GM18499 (cell line): ENCODE data around the gene ZDHHC7.
"Not testable (repeated sequence)": the region's sequence is repeated elsewhere in the genome, so short reads cannot be mapped to it uniquely, and the experiment has no call there.

Experiments used
- ATAC-seq: cut with Tn5 transposase; IDR thresholded peaks from one replicate; pipeline ENCODE4 v1.9.1; 2021; ENCODE audit warnings: moderate number of reproducible peaks; ENCODE audit not compliant: insufficient read depth, unreplicated experiment

Gene ZDHHC7

DNA sequence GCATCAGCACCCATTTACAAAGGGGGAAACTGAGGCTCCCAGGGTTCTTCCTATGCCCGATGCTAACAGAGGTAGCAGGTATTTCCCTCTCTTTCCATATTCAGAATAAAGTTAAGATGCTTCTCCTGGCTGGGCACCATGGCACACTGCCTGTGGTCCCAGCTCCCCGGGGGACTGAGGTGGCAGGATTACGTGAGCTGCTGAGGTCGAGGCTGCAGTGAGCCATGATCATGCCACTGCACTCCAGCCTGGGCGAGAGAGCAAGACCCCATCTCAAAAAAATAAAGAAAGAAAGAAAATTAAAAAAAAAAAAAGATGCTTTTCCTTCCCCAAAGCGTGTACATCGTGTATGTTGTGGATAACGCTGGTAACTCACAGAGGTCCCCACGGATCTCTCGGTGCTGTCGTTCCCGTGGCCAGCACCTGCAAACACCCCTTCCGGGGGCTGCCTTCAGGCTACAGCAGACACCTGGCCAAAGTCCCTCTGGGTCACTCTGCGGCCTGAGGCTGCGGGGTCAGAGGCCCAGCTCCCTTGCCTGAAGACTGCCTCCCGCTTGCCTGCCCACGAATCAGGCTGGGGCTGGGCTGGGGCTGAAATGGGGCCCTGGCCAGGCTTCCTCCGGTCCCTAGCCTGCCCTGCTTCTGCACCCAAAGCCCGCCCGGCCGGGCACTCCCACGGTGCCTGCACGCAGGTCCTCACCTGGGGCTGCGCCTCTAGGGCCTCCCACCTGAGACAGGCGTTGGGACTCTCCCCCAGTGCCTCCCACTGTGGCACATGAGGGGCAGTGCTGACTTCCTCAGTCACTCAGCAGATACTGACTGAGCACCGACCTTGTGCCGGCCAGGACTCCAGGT is 63.1 kb downstream of the ZDHHC7 start:
- ATAC-seq, result no peak

DNA sequence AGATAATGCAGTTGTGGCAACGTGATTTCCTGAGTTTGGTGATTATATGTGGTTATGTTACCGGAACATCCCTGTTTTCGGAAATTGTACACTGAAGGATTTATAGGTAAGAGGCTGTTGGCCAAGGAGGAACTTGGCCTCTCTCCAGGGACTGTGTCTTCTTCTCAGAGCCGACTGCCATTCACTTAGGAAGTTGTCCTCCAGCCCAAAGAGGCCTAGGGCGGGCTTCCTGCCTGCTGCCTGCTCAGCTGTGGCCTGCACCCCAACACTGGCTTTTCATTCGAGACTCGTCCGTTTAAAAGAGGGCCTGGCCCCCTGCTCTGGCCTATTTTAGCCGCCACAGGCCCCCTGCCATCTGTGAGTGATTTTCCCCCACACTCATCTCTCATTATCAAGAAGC is 64.3 kb downstream of the ZDHHC7 start:
- no peak for ATAC-seq

DNA sequence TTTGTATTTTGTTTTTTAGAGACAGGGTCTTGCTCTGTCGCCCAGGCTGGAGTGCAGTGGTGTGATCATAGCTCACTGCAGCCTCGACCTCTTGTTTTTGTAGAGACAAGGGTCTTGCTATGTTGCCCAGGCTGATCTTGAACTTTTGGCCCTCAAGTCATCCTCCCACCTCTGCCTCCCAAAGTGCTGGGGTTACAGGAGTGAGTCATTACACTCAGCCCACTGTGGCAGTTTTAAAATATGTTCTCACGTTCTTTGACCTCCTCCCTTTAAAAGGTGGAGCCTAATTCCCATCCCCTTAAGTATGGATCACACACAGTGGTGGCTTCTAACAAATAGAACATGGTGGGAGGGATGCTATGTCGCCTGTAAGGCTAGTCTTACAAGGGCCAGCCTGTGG is 67.7 kb downstream of the ZDHHC7 start:
- ATAC-seq, result no peak

DNA sequence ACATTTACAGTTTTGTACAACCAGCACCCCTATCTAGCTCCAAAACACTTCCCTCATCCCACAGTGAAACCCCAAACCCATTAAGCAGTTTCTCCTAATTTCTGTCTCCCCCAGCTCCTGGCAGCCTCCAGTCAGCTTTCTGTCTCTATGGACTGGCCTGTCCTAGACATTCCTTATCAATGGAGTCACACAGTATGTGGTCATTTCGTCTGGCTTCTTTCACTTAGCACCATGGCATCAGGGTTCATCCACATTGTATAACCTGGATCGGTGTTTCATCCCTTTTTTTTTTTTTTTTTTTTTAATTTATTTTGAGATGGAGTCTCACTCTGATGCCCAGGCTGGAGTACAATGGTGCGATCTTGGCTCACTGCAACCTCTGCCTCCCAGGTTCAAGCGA is 68.5 kb downstream of the ZDHHC7 start:
- ATAC-seq, result no peak

DNA sequence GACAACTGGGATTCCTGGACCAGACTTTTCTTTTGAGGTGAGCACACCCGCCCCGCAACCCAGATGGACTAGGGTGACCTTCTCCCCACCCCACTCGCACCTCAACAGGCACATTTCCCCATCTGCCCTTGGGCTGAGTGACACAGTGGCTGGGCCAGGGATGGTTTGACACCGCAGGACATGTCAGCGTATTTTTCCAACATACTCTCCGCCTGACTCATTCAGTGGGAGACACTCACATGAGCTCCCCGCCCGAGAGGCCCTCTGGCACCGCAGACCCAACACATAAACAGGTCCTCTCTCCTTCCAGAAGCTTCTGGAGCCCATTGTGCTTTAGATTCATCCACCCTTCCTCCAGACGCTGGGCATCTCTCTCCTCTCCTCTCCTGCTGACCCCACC is 69.4 kb downstream of the ZDHHC7 start:
- no peak for ATAC-seq

DNA sequence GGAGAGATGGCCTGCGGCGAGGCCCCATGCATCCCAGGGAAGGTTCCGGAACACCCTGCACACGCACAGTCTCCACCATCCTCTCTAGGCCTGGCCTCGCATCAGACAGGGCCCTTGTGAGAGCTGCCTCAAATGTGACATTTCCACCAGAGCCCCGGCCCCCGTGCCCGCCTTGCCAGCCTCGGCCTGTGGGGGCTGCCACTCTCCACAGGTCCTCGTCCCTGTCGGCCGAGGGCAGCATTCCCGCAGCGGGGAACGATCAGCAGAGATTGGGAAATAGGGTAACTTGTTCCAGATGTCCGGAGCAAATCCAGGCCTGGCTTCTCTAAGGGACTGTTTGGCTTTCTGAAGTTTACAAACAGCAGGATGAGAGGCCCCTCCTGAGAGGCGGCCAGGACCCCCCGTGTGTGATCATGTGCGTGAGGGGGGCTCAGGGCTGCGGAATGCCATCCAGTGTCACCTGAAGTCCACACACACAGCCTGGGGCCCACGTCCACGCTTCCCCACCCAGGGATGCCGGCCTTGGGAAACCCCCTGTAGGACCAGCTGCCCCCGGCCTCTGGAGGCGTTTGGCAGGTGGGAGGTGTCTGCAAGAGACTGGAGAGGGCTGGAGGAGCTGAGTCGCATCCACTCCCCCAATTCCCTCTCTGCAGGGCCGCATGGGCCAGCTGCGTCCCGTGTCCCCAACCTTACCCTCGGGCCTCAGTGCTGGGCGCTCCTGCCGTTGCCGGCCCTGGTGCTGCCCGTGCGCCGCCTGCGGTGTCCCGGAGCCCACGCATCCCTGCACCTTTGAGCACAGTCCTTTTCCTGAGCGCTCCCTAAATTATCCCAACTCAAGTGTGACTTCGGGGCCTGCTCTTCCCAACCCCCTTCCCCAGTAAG is 70.4 kb downstream of the ZDHHC7 start:
- no peak for ATAC-seq

DNA sequence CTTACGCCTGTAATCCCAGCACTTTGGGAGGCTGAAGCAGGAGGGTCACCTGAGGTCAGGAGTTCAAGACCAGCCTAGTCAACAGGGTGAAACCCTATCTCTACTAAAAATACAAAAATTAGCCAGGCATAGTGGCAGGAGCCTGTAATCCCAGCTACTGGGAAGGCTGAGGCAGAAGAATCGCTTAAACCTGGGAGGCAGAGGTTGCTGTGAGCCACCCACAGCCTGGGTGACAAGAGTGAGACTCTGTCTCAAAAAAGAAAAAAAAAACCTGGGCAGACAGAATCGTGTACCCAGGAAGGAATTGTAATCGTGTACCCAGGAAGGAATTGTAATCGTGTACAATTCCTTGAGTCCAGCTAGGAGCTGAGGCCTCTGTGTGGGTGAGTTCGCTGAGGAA is 72.7 kb downstream of the ZDHHC7 start:
- not testable (repeated sequence) for ATAC-seq

DNA sequence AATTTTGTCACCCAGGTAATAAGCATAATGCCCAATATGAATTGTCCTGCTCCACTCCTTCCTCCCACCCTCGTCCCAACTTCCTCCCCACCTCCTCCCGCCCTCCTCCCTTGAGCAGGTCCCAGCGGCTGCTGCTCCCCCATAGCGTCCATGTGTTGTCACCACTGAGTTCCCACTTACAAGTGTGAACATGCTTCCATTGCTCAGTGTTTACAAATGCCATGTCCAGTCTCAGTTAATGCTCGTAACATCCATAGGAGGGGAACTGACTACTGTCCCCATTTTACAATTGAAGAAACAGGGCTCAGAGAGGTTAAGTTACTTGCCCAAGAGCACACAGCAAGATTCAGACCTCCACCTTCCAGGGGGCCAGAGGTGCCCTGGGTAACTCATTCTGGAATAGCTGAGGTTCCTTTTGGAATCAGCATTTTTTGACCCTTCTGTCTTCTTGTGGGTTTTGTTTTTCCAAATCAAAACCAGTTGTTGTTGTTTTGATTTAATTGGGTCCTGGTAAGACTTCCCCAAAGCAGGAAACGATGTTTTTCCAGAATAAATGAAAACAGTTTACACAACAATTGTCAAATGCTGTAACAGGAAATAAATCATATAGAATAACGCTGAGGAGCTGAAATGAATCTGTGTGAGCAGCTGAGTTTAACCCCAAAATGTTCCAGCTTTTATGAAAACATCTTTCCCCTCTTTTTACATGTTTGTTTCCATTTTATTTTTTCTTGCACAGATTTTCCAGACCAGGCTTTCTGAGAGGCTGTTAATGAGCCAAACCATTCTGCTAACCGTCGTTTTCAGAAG is 73.9 kb downstream of the ZDHHC7 start:
- no peak for ATAC-seq

DNA sequence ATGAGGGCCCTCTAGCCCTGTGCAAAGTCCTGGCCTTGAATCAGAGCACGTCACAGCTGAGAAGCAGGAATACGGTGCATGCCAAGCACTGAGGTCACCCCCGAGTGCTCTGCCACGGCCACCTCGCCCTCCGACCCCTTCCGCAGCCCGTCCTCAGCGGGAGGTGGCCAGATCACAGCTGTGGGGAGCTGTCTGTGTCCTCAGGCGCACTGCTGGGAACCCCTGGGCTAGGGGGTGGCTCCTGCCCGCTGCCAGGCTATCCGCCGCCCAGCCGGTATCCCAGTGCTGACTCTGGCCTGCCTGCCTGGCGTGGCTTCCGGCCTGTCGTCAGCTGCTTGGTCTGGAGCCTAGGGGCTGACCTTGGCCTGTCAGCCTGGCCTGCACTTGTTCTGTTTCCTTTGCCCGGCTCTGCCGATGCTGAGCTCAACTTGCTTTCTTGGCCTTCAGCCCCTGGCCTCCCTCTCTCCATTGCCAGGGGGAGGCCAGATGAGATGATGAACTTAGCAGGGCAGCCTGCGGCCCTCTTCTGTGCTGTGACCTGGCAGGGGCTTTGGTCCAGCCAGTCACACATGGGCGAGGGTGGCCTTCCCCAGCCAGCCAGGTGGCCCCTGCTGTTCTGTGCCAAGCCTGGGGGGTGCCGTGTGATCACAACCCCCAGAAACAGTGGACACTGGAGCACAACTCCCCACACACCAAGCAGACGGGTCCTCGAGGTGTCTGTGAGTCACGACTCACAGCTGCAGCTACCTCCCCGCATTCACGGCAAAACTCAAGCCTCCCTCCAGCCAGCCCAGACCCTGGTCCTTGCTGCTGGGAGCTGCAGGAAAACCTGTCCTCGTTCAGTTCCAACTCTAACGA is 77.3 kb downstream of the ZDHHC7 start:
- ATAC-seq, result no peak

DNA sequence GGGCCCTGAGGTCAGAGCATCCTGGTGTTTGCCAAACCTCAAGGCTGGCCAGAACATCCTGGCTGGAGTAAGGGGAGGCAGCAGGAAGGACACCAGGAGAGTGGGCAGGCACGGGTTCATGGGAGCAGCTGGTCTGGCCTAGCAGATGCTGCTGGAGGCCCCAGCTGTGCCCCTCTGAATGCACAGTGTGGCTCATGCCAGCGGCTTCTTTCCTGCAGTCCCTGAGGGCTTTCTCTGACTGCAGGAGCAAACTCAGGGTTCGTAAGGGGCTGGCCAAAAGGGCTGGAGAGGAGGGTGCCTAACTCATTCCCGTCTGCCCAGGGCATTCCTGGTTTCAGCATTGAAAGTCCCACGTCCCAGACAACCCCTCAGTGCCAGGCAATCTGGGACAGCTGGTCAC is 78.7 kb downstream of the ZDHHC7 start:
- ATAC-seq, result no peak

DNA sequence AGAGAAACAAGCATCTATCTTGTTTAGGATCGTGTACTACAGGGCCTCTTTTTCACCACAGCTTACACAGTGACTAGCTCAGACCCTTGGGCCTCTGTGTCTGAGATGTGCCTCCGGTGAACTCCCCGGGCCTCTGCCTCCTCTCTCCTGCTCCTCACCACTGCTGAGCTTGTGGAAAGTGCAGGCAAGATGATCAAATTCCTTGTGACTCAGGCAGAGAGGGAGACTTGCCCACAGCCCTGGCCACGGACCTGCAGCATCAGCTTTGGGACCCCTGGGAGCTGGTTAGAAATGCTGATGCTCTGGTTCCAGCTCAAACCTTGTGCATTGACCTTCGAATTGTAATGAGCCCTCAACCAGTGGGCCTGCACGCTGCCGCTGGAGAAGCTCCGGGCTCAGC is 79.8 kb downstream of the ZDHHC7 start:
- no peak for ATAC-seq

DNA sequence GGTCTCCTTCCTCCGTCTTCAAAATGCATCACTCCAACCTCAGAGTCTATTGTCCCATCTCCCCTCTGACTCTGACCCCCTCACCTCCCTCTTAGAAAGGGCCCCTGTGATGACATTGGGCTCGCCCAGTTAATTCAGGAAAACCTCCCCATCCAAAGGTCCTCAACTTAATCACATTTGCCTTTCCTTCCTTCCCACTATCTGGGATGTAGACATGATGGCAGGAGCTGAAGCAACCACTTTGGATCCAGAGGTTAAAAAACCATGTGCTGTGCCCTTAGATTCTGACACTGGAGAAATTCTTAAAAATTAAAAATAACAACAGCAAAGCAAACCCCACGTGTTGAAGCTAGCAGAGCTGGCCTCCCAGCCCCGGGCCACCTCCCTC is 80.2 kb downstream of the ZDHHC7 start:
- ATAC-seq, result no peak

DNA sequence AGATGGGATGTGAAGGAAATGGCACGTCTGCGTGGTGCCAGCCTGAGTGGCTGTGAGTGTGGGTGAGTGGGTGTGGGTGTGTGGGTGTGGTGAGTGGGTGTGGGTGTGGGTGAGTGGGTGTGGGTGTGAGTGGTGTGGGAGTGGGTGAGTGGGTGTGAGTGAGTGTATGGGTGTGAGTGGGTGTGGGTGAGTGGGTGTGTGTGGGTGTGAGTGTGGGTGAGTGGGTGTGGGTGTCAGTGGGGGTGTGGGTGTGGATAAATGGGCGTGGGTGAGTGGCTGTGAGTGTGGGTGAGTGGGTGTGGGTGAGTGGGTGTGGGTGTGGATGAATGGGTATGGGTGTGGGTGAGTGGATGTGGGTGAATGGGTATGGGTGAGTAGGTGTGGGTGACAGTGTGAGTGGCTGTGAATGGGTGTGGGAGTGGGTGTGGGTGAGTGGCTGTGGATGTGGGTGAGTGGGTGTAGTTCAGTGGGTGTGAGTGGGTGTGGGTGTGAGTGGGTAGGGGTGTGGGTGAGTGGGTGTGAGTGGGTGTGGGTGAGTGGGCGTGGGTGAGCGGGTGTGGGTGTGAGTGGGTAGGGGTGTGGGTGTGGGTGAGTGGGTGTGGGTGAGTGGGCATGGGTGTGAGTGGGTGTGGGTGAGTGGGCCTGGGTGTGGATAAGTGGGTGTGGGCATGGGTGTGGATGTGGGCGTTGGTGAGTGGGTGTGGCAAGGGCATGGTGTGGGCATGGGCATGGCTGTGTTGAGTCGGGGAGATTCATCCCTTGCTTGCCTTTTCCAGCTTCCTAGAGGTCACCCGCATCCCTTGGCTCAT is 80.8 kb downstream of the ZDHHC7 start:
- ATAC-seq, result no peak

DNA sequence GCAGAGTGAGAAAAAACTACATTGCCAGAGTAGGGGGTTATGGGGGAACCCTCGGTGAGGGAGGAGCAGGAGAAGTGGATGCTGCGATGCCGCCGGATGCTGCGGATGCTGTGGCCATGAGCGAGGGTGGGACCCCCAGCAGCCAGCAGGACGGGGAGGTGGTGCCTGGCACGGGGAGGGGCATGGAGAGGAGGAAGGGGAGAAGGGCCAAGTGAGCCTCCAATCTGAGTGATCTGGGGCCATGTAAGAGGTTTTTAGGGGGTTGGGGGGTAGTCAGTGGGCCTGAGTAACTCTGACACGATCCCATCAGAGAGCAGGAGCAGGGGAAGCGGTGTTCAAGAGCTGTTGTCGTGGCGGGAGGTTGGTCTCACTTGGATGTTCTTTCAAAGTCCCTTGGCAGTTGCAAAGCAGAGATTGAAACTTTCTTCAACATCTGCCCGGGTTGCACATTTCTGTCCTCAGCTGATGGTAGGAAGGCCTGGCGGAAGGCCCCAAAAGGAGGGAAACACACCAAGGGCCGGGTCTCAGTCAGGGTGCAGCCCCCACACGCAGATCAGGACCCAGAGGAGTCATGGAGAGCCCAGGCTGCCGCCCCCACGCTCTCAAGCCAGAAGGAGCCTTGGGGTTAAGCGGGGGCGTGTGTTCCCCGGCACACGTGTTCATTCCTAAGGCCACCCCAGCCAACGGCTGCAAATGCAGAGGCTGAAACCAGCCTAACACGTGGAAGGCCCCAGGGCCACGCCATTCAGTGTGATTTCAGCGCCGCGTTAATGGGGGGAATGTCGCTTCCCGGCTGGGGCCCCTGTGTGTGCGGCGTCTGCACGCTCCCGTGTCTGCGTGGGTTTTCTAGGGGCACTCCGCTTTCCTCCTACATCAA is 81.7 kb downstream of the ZDHHC7 start:
- no peak for ATAC-seq

DNA sequence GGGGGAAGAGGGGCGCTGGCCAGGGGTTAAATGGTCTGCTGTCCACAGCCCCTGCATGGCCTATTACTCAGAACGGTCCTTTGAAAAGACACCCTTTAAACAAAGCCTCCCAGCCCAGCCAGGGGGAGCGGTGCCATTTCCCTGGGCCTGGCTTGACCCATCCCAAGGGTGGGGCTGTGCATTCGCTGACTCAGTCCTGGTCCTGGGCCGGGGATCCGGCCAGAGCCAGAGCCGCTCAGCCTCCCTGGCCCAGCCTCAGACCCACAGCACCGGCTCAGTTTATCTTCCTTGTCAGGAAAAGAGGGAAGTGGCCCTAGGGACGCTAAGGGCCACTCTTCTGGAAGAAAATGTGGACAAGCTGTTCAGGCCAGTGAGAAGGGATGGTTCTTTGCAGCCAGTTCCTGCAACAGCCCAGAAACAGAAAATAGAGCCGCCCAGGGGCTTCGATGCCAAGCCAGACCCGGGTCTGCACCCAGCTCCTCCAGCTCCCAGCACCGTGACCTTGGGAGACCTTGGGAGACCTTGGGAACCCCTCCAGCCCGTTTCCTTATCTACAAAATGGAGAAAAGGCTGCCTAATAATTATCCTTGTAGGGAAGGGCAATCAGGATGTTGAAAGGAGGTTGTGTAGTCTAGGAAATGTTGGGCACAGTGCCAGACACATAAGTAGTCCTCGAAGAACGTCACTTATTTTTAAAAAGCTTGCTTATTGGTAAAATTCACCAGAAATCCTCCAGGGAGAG is 82.5 kb downstream of the ZDHHC7 start:
- no peak for ATAC-seq

DNA sequence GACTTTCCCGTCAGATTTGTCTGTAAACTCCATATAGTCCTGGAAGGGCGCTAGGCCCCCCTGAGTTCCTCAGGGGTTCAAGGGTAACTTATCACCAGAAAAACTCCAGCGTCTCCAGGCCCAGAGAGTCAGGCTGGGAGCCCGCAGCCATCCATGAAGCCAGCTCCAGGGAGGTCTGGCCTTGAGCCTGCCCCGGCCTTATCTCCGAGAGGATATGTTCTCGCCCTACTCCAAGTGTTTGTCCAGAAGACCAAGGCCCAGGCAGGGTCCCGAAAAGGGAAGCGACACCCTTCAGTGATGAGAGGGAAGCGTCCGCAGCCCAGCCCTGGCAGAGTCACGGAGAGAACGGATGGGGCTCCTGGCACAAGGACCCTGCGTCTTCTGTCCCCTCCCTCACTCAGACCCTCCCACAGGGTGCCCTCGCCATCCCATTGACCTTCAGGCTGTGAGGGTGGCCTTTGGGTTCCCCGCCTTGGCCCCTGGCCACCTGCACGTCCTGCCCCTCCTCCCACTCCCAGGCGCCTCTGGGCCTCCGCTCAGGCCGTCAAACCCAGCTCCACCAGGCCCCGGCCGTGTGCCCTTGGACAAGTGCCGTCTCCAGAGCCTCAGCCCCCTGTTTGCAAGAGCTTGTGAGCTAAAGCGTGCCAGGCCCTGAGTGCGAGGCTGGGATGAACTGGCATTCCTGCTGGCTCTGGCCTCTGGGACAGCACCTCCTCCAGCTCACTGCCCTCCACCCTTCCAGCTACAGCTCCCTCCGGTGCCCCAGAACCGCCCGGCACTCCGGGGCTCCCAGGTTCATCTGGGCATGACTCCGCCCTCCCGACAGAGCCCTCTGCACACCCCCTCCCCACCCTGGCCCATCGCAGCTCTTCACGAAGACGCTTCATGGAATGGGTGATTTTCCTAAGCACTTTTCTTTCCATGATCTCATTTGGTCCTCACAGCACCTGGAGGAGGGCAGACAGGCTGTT is 83.4 kb downstream of the ZDHHC7 start:
- ATAC-seq, result no peak
